H1 (cell line): Measurements from ENCODE around the gene CTXN3. TPM values are rescaled to one million over a fixed set of nuclear protein-coding genes. Genes with fewer than 3 reads are reported as not detected.

Experiments used
- CTCF ChIA-PET: fragments of 300-600 bp; sonication (Branson Sonifier 250); formaldehyde crosslinking; loops from one replicate; lab custom pipeline; 2021; ENCODE audit not compliant: partially characterized antibody; lab: Charles Lee
- POLR2A ChIA-PET: fragments of 300-600 bp; sonication (Branson Sonifier 250); formaldehyde crosslinking; loops from one replicate; lab custom pipeline; 2021; ENCODE audit warnings: inconsistent platforms; ENCODE audit not compliant: partially characterized antibody; lab: Charles Lee
- DNase-seq, 2 experiments: peaks; one replicate each; pipeline versions ENCODE4 v3.0.0 to v3.0.0-alpha.2; 2010 to 2022; ENCODE audit warnings: low spot score in 2 of 2, low read depth in 1 of 2, mixed read lengths in 1 of 2
- FAIRE-seq: peaks from 2 replicates; lab custom pipeline; 2011; peaks lifted over from hg19 to GRCh38; lab: Jason Lieb, UNC
- H2AFZ ChIP-seq: 2 replicates; pipeline ENCODE4 v1.8.1; 2012; ENCODE audit warnings: low read length, inconsistent platforms
- H2AK5ac ChIP-seq: 2 replicates; pipeline ENCODE4 v1.6.1; 2013; ENCODE audit warnings: low read depth, low read length
- H2BK120ac ChIP-seq: replicated peaks from 2 replicates; pipeline ENCODE3; 2013; ENCODE audit warnings: low read depth, low read length, inconsistent platforms
- H2BK12ac ChIP-seq: 2 replicates; pipeline ENCODE4 v1.6.1; 2013; ENCODE audit warnings: low read depth, low read length
- H2BK15ac ChIP-seq: 2 replicates; pipeline ENCODE4 v1.6.1; 2013; ENCODE audit warnings: low read length
- H2BK20ac ChIP-seq: 2 replicates; pipeline ENCODE4 v1.6.1; 2013; ENCODE audit warnings: low read length
- H2BK5ac ChIP-seq: 2 replicates; pipeline ENCODE4 v1.6.1; 2013; ENCODE audit warnings: low read depth, low read length
- H3K14ac ChIP-seq: 2 replicates; pipeline ENCODE4 v1.6.1; 2013; ENCODE audit warnings: inconsistent platforms; ENCODE audit not compliant: insufficient read length
- H3K18ac ChIP-seq: 2 replicates; pipeline ENCODE4 v1.6.1; 2013; ENCODE audit warnings: low read length; ENCODE audit errors: extremely low read depth
- H3K23ac ChIP-seq: 2 replicates; pipeline ENCODE4 v1.6.1; 2013; ENCODE audit warnings: inconsistent platforms; ENCODE audit not compliant: insufficient read length
- H3K23me2 ChIP-seq: 2 replicates; pipeline ENCODE4 v1.6.1; 2013; ENCODE audit warnings: low read depth, low read length
- H3K27ac ChIP-seq: 2 replicates; pipeline ENCODE4 v1.6.1; 2011; ENCODE audit warnings: low read depth, low read length, inconsistent platforms
- H3K27me3 ChIP-seq, 4 experiments: replicated peaks in 1 of 4; 1 replicate in 1 of 4; 2 replicates in 3 of 4; pipeline versions ENCODE4 v1.6.1 to v1.8.1; 2011 to 2013; ENCODE audit warnings: low read length in 3 of 4, mild to moderate bottlenecking in 3 of 4, inconsistent platforms in 2 of 4, mixed read lengths in 2 of 4, moderate library complexity in 1 of 4; ENCODE audit not compliant: control insufficient read depth in 3 of 4, insufficient read depth in 3 of 4; ENCODE audit errors: extremely low read depth in 1 of 4
- H3K36me3 ChIP-seq, 4 experiments: 2 replicates each; pipeline versions ENCODE4 v1.6.1 to v1.8.1; 2011 to 2013; ENCODE audit warnings: mild to moderate bottlenecking in 4 of 4, low read length in 3 of 4, moderate library complexity in 2 of 4, control low read depth in 1 of 4, inconsistent platforms in 1 of 4; ENCODE audit not compliant: insufficient read depth in 4 of 4, control insufficient read depth in 2 of 4
- H3K4ac ChIP-seq: replicated peaks from 2 replicates; pipeline ENCODE3; 2013; ENCODE audit warnings: low read length, low read depth, mixed read lengths, inconsistent platforms; ENCODE audit not compliant: insufficient read length
- H3K4me1 ChIP-seq, 4 experiments: replicated peaks in 1 of 4; 1 replicate in 1 of 4; 2 replicates in 3 of 4; pipeline versions ENCODE4 v1.6.1 to v1.8.1; 2011 to 2013; ENCODE audit warnings: low read length in 3 of 4, inconsistent platforms in 2 of 4, mixed read lengths in 1 of 4; ENCODE audit not compliant: insufficient read depth in 4 of 4, control insufficient read depth in 3 of 4
- H3K4me2 ChIP-seq, 2 experiments: 2 replicates each; pipeline versions ENCODE4 v1.6.1 to v1.8.1; 2011 to 2013; ENCODE audit warnings: low read depth in 2 of 2, low read length in 2 of 2, control low read depth in 1 of 2, inconsistent platforms in 1 of 2, mild to moderate bottlenecking in 1 of 2; ENCODE audit not compliant: insufficient read depth in 1 of 2
- H3K4me3 ChIP-seq, 4 experiments: fragments of 200-600, 300-600 bp in 1 of 4; sonication (generic), shearing (Covaris generic), sonication (Bioruptor Twin) in 1 of 4; 2 replicates each; pipeline versions ENCODE4 v1.5.1 to v1.8.1; 2011 to 2016; ENCODE audit warnings: low read length in 4 of 4, low read depth in 3 of 4, control low read depth in 2 of 4, inconsistent platforms in 2 of 4, mild to moderate bottlenecking in 2 of 4, mixed read lengths in 1 of 4, moderate library complexity in 1 of 4; ENCODE audit not compliant: insufficient read depth in 2 of 4; ENCODE audit errors: extremely low read depth in 1 of 4
- H3K56ac ChIP-seq: replicated peaks from 2 replicates; pipeline ENCODE3; 2013; ENCODE audit warnings: low read depth, mild to moderate bottlenecking, mixed read lengths, low read length, inconsistent platforms; ENCODE audit not compliant: insufficient read length
- H3K79me1 ChIP-seq: 2 replicates; pipeline ENCODE4 v1.6.1; 2013; ENCODE audit warnings: low read depth, low read length, control low read depth
- H3K79me2 ChIP-seq, 2 experiments: 2 replicates each; pipeline versions ENCODE4 v1.6.1 to v1.8.1; 2012 to 2013; ENCODE audit warnings: low read length in 2 of 2, mild to moderate bottlenecking in 2 of 2, inconsistent platforms in 1 of 2; ENCODE audit not compliant: insufficient read depth in 2 of 2, control insufficient read depth in 1 of 2
- H3K9ac ChIP-seq, 4 experiments: replicated peaks in 1 of 4; 1 replicate in 1 of 4; 2 replicates in 3 of 4; pipeline versions ENCODE4 v1.6.1 to v1.8.1; 2011 to 2013; ENCODE audit warnings: low read depth in 3 of 4, low read length in 3 of 4, control low read depth in 2 of 4, mild to moderate bottlenecking in 2 of 4, moderate library complexity in 2 of 4, inconsistent platforms in 1 of 4; ENCODE audit errors: extremely low read depth in 1 of 4
- H3K9me3 ChIP-seq, 2 experiments: 2 replicates each; pipeline versions ENCODE4 v1.6.1 to v1.8.1; 2012 to 2013; ENCODE audit warnings: mild to moderate bottlenecking in 2 of 2, moderate library complexity in 2 of 2, control low read depth in 1 of 2, inconsistent platforms in 1 of 2, low read depth in 1 of 2, low read length in 1 of 2, mixed read lengths in 1 of 2; ENCODE audit not compliant: insufficient read depth in 2 of 2
- H4K20me1 ChIP-seq, 2 experiments: replicated peaks in 1 of 2; 2 replicates each; pipeline versions ENCODE3 to v1.8.1; 2011 to 2013; ENCODE audit warnings: inconsistent platforms in 2 of 2, low read length in 2 of 2, mild to moderate bottlenecking in 1 of 2; ENCODE audit not compliant: insufficient read depth in 2 of 2, control insufficient read depth in 1 of 2
- H4K5ac ChIP-seq: 2 replicates; pipeline ENCODE4 v1.6.1; 2013; ENCODE audit warnings: low read length, low read depth, mixed read lengths, inconsistent platforms; ENCODE audit not compliant: insufficient read length
- H4K8ac ChIP-seq: 2 replicates; pipeline ENCODE4 v1.8.0; 2013; ENCODE audit warnings: mild to moderate bottlenecking, moderate library complexity, low read length, inconsistent platforms; ENCODE audit not compliant: insufficient read depth; ENCODE audit errors: extremely low read depth
- H4K91ac ChIP-seq: replicated peaks from 2 replicates; pipeline ENCODE3; 2013; ENCODE audit warnings: low read length, mixed read lengths, inconsistent platforms; ENCODE audit not compliant: insufficient read length
- RNF2 ChIP-seq: fragments of 200-900, 300-1000 bp; sonication (generic); IDR thresholded peaks from 2 replicates; pipeline ENCODE4 v1.7.1; 2016; ENCODE audit warnings: borderline replicate concordance, low read depth, mild to moderate bottlenecking, antibody characterized with exemption, low read length; ENCODE audit not compliant: poor library complexity, severe bottlenecking; ENCODE audit errors: missing control alignments
- WGBS, 2 experiments: shearing (Covaris generic) in 1 of 2; methylation state at CpG; one replicate each; pipeline versions ENCODE4 v1.1.6 to v1.1.7; 2013 to 2015; ENCODE audit warnings: low lambda C conversion rate in 2 of 2, mixed read lengths in 2 of 2, inconsistent platforms in 1 of 2, low coverage in 1 of 2, missing lambda C conversion rate in 1 of 2; ENCODE audit not compliant: insufficient replicate concordance in 2 of 2, insufficient coverage in 1 of 2, insufficient read length in 1 of 2; ENCODE audit errors: extremely low coverage in 1 of 2, missing lambda C conversion rate in 1 of 2; 5-methylcytosine and 5-hydroxymethylcytosine counted together
- polyA plus RNA-seq, 7 experiments: library from polyadenylated mRNA; depleted of rRNA in 3 of 7; stranded (reverse) in 5 of 7; unstranded in 2 of 7; fragments of >200 nt in 5 of 7; fragments of 200-250 nt in 2 of 7; gene quantifications; 1 replicate in 5 of 7; 2 replicates in 1 of 7; 4 replicates in 1 of 7; pipeline versions ENCODE4 v1.2.1 to v1.2.3, GENCODE V29; 2011 to 2013; ENCODE audit warnings: missing spikeins in 2 of 7, mixed read lengths in 2 of 7
- total RNA-seq: library from RNA; stranded (reverse); fragmentation: NEBNext Ultra II Directional; extraction: Animal tissue kit (Norgen Biotek cat#: 25700); gene quantifications from 2 replicates; pipeline ENCODE4 v1.2.1, GENCODE V29; 2021

CTXN3 gene
- total and polyA plus RNA-seq, 2 of the 8 experiments (the other 6 are each of a cell fraction or from before 2014, with no cell fraction given): 0.05 TPM; not detected in 1

DNA sequence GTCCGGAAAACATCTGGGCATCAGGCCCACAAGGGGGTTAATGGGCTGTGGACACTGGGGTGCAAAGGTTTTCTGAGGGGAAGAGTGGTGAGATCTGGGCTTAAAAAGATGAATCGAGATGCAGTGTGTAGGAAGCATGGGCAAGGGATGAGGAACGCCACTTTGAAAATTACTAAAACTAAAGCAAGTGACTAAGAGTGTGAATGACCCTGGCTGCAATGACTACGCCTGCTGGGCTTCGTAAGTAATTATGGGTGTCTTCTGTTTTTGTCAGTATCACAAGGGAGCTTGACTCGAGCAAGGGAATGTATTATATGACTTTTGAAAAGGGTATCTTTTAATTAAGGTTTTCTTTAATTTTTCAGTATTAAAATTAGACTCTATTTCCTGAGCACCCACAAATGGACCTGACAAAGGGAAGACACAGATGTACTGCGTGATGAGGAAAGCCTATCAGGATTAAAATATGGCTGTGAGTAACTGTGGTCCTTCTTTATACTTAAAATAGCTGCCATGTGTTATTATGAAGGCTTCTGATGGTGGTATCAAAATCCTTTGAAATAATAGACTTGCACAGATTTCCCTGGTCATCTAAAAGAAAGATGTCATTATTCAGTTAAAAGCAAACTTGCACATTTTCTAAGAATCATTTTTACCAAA is 4.2 kb downstream of the CTXN3 start:
- ChIA-PET CTCF (no interaction called here), POLR2A (no interaction called here)
- H2AK5ac ChIP-seq: no peak overlapping the region
- no peak overlapping the region for H3K4me3 ChIP-seq
- H3K27me3 ChIP-seq: no peaks in the 10 kb centered on the region
- H4K20me1 ChIP-seq: no peaks in the 10 kb centered on the region
- 91% methylated on average over 7 of the region's 7 CpGs; no CpG with 5 or more reads in 1 of the 2 experiments for WGBS, 2 experiments
- no peaks in the 10 kb centered on the region for H3K23me2 ChIP-seq
- H3K4me2 ChIP-seq: no peak overlapping the region
- DNase-seq (no peak), FAIRE-seq (no peak)
- H2BK5ac ChIP-seq: no peak overlapping the region
- no peak overlapping the region for H3K23ac ChIP-seq
- H3K56ac ChIP-seq: no peak overlapping the region
- H3K4me1 ChIP-seq: peaks cover 0 to 17% (median 7%) of the 10 kb centered on the region in 4 experiments; a peak in 6 of 7 replicates
- no peak overlapping the region for H3K14ac ChIP-seq
- H3K9ac ChIP-seq: no peak overlapping the region
- no peak for TF ChIP-seq RNF2
- no peak overlapping the region for H2BK20ac ChIP-seq
- H4K91ac ChIP-seq: no peak overlapping the region
- H3K9me3 ChIP-seq: no peaks in the 10 kb centered on the region
- H2BK15ac ChIP-seq: no peak overlapping the region
- H3K79me2 ChIP-seq: no peaks in the 10 kb centered on the region
- H3K18ac ChIP-seq: no peak overlapping the region
- no peak overlapping the region for H4K8ac ChIP-seq
- no peak overlapping the region for H2AFZ ChIP-seq
- no peak overlapping the region for H4K5ac ChIP-seq
- H3K36me3 ChIP-seq: no peaks in the 10 kb centered on the region
- no peak overlapping the region for H3K27ac ChIP-seq
- no peak overlapping the region for H2BK120ac ChIP-seq
- H2BK12ac ChIP-seq: no peak overlapping the region
- H3K4ac ChIP-seq: no peak overlapping the region
- H3K79me1 ChIP-seq: no peaks in the 10 kb centered on the region
